ENCODE measurements around the gene COBLL1.
"Not testable (repeated sequence)": the region's sequence is repeated elsewhere in the genome, so short reads cannot be mapped to it uniquely, and the experiment has no call there.

Gene COBLL1, protein sequence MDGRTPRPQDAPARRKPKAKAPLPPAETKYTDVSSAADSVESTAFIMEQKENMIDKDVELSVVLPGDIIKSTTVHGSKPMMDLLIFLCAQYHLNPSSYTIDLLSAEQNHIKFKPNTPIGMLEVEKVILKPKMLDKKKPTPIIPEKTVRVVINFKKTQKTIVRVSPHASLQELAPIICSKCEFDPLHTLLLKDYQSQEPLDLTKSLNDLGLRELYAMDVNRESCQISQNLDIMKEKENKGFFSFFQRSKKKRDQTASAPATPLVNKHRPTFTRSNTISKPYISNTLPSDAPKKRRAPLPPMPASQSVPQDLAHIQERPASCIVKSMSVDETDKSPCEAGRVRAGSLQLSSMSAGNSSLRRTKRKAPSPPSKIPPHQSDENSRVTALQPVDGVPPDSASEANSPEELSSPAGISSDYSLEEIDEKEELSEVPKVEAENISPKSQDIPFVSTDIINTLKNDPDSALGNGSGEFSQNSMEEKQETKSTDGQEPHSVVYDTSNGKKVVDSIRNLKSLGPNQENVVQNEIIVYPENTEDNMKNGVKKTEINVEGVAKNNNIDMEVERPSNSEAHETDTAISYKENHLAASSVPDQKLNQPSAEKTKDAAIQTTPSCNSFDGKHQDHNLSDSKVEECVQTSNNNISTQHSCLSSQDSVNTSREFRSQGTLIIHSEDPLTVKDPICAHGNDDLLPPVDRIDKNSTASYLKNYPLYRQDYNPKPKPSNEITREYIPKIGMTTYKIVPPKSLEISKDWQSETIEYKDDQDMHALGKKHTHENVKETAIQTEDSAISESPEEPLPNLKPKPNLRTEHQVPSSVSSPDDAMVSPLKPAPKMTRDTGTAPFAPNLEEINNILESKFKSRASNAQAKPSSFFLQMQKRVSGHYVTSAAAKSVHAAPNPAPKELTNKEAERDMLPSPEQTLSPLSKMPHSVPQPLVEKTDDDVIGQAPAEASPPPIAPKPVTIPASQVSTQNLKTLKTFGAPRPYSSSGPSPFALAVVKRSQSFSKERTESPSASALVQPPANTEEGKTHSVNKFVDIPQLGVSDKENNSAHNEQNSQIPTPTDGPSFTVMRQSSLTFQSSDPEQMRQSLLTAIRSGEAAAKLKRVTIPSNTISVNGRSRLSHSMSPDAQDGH

DNA sequence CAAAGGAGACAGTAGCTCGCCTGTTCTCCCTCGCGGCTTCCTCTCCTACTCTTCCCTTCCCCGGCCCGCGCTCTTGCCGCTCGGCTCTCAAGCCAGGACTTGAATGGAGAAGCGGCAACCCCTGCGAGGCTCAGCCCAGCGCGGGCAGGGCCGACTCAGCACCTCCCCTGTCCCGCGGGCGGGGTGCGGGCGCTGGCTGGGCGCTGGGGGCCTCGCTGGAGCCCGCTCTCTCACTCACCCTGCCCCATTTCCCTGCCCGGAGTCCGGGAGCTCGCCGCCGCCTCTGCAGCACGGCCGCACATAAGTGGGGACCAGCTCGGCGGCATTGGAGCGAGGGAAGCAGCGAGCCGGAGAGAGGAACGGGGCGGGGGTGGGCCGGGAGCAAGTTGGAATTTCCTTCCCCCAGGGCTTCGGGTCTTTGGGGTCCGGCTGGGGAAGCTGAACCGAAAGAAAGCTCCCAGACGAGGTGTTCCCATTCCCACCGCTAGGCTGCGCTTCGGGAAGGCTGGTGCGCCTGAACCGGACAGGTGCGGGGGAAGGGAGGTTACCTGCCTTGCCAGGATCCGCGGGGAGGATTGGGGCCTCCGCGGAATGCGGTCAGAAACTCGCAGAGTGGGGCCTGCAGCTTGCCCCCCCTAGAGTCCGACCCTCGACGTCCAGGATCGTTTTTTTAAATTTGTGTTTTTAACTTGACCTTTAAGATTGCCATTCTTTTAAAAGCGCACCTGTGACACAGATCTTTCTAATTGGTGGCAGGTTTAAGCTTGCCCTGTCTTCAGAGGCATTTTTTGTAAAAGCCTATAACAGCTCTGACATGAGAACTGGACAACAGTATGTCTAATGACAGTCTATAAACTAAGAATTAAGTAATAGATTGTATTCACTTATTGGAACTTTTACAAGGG, at the start of gene COBLL1:
Gene COBLL1, minus strand, starts transcription at position 105 of the 905 bp plus-strand sequence. CDS start 627 bp downstream, outside the sequence.
- peak; percentile 91 for DNase-seq

DNA sequence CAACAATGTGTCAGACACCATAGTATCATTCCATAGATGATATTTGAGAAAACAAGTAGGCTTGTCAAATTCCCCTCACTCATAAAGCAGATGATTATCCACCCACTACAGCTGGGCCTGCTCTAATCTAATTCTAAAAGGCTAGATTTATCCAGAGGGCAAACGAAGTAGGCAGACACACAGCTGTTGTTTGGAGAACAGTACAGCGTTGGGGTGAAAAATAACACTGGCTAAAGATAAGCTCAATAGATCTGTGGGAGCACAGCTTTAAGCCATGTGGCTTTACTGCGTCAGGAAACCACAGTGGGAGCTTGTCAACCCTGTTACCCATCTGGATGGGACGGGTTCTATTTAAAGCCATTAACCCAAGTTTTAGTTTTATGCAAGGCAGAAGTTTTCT, 48.9 kb upstream of the COBLL1 start:
- peak; percentile 99 for DNase-seq

DNA sequence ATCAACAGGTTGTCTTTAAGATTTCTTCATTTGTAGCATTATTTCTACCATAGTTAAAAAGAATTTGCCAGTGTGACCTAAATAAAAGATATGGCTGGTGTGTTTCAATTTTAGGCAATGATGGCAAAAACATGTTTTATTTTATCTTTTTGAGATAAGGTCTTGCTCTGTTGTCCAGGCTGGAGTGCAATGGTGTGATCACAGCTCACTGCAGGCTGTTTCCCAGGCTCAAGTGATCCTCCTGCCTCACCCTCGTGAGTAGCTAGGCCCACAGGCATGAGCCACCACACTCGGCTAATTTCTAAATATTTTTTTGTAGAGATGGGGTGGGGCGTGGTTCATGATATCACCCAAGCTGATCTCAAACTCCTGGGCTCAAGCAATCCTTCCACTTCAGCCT, 47.0 kb upstream of the COBLL1 start:
- DNase-seq = no peak

DNA sequence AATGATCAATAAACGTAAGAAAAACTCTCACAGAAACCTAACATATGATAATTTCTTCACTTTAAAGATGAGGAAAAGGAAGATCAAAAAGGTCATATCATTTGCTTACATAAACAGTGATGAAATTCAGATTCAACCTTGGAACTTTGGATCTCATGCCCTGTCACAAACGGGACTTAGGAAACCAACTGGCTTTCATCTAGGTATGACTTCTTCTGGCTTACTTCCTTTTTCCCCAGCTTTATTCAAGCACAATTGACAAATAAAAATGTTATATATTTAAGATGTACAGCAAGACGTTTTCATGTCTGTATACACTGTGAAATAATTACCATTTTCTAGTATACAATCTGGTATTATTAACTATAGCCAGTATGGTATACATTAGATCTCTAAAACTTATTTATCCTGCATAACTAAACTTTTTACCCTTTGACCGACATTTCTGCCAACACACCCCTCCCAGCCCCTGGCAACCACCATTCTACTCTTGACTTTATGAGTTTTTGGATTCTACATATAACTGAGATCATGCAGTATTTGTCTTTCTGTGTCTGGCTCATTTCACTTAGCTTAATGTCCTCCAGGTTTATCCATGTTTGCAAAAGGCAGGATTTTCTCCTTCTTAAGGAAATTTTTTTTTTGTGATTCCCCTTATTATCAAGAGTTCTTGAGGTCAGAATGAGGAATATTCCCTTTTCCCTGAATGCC, 46.0 kb upstream of the COBLL1 start:
- DNase-seq = no peak

DNA sequence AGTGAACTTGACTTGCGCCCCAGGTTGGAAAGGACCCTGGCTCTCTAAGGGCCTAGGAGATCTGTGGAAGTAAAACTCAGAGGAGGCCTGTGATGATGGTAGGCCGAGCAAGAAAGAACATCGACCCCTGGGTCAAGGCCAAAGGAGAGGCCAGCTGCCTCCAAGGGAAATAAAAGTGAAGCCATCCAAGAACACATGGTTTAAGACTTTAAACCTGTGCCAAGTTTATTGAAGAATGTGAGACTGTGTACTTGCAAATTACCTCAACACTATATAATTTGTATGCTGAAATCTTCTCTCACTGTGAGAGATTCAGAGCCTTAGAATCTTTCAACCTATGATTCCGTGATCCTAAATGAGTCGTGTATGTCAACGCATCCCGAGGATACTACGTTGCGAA, 40.7 kb upstream of the COBLL1 start:
- no peak for DNase-seq

DNA sequence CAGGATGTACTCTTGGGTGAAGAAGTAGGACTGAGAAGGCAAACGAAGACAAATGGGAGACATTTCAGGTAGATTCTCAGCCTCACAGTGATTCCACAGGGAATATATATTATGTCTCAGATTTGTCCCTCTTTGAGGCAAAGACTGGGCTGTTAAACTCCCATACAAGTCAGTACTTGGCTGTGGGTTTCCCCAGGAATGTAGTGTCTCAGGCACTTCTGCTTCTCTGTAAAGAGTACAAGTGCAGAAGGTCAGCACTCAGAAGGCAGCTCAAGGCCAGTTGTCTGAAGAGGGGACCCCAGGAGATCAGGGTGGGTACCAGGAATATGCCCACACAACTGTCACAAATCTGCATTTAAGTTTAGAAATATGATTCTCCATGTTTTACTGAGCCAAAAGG, 39.9 kb upstream of the COBLL1 start:
- DNase-seq = no peak

DNA sequence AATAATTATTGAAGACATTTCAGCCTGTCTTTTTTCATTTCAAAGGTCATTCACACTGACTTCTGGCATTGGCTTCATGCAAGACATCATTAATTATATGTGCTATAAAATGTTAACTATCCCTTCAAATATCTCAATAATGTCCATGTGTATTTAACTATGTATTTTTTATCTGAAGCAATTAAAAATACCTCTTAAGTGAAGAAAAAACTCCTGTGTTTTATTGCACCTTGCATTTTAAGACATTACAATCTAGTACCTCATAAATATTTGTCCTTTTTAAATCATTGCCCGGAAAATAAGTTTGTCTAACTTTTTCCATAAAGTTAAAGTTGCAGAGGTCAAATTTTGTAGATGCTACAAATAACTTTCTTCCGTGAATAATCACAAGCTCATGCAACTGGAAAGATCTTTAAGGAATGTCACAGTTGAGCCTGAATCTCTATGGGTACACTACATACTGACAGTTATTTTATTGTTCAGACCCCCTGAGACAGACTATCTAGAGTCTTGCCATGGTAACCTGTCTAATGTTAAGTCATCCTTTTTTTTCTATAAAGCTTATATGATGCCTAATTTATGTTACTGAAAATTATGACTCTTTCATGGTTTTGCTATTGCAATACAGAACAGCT, 38.4 kb upstream of the COBLL1 start:
- DNase-seq = no peak

DNA sequence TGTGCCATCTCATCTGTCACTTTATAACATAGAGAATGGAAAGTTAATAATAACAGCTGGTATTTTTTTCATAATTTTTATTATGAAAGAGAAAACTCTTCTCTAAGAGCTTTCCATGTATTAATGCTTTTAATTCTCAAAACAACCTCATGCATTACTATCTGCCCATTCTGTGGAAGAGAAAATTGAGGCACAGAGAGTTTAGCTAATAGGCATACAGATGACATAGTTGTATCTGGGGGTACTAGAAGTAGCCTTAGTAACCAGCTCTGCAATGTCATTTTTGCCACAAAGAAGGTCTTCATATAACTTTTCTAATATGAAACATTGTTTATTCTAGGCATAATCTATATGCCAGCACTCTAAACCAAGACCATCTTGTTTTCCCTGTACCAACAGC, 36.3 kb upstream of the COBLL1 start:
- DNase-seq = no peak

DNA sequence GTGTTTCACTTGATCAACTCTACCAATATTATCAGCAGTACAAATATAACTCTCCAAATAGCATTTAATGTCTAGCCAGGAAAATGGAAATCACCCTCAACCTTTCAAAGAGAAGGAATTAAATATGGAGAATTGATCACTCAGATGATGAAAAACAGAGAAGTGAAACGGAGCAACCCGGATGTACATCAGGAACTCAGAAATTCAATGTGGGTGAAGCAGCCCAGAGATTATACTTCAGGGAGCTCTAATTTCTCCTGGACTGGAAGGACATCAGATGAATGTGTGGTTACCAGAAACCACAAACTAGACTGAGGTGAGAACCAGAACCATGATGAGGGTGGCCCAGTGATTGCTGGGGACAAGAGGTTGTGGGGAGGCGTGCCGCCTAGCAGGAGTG, 35.5 kb upstream of the COBLL1 start:
- no peak for DNase-seq

DNA sequence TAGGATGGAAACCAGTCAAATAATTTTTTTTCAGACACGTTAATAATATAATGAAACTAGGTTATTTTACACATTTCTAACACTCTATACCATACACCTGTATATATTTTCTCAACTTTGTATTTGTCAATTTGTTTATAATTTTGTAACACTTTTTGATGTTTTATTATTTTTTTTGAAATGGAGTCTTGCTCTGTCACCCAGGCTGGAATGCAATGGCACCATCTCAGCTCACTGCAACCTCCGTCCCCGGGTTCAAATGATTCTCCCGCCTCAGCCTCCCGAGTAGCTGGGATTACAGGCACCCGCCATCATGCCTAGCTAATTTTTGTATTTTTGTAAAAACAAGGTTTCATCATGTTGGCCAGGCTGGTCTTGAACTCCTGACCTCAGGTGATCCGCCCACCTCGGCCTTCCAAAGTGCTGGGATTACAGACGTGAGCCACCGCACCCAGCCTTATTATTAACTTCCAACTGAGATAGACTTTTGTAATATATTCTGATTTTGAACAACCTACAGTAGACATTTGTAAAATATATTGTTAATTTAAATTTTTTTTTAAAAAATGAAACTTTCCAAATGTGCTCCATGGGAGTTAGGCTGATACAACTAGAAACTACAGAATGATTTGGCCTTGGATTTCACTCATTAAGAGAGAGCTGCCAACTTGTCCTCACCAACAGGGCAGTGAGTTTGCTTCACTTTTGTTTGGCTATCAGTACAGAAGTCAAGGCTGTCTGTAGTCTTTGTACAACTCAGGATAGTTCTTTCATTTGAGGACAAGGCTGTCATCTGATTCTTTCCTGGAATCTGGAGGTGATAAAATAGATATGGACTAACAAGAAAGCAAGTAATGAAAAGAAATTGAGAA, 33.9 kb upstream of the COBLL1 start:
- no peak for DNase-seq

DNA sequence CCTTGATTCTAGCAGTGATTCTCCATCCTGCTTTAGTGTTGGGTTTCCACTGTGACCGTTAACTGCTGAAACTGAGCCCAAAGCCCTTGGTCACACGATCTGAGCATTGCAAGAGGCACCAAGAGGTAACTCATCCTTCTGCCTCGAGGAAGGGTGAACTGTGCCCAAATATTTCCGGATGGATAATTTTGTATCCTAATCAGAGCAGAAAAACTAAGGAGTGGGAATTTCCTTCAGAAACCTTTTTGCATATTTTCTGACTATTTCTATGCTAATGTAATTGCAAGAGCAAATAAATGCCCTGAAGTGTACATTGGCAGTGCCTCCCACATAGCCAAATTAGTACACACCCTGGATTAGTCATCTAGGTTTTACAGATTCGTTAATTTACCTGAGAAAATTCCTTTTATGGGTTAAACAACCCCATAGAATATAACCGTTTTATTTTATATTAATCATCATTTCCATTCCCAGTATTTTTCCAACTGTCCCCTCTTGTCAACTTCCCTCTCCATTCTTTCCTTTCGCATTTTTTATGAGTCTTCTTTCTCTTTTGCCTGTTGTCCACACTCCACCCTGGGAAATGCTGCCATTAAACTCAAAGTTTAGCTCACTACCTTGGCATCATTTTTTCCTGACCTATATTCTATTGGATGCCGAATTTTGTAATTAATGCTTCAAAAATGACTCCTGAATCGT, 31.7 kb upstream of the COBLL1 start:
- DNase-seq = no peak

DNA sequence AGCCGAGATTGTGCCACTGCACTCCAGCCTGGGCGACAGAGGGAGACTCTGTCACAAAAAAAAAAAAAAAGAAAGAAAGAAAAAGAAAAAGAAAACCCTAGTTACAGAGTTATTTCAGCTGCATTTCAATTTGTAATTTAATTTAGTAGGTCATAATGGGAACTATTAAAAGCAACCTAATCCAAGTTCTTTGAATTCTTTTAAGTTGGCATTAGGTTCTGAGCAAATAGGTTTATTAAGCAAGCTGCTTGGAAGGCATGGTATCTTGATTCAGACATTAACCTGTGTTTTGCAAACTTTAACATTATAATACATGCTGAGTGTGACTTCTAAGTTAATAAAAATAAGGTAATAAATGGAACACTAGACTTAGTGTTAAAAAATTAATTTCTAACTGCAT, 29.8 kb upstream of the COBLL1 start:
- no peak for DNase-seq

DNA sequence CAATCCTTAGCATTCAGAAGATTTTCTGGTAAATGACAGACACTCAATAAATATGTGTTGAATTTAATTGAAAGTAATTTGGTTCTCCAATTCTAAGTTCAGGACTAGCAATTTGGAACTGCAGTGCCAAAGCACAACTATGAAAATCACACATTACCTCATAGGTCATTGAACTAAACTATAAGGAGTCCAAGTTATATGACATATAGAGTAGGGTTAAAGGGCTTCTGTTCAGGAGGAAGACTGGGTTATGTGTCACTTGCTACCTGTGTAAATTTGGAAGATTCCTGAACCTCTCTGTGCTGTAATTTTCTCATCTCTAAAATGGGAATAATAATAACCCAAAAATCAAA, 27.8 kb upstream of the COBLL1 start:
- DNase-seq = no peak

DNA sequence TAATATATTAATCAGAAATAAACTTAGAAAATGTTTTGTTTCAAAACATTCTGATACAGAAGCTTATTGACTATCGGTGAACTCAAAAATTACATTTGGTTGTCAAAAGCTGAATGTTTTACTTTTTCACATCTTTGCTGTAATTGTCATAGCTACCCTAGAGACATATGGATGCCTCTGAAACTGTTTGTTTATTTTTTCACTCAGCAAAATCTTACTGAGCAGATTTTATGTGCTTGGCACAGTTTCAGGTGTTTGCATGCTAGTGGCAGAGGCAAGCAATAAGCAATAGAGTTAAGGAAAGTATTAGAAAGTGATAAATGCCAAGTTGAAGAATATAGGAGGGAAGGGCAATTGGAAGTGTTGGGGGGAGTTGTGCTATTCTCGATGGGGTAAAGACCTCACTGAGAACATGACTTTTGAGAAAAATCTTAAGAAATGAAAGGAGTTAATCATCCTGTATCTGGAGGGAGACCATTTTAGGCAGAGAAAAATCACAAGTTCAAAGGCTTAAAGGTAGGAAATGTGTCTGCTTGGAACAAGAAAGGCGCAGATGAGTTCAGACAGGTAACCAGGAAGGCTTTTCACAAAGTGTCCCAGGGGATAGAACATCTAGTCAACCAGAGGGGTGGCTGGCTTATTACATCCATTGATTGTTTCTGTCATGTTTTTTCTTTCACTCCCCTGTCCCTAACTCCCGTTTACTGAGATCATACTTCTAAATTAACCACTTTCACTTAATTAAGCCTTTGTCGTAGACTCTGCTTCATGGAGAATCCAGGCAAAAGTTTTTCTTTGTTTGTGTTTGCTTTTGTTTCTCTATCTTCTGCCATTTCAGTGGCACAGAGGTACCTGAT, 27.2 kb upstream of the COBLL1 start:
- DNase-seq = no peak

DNA sequence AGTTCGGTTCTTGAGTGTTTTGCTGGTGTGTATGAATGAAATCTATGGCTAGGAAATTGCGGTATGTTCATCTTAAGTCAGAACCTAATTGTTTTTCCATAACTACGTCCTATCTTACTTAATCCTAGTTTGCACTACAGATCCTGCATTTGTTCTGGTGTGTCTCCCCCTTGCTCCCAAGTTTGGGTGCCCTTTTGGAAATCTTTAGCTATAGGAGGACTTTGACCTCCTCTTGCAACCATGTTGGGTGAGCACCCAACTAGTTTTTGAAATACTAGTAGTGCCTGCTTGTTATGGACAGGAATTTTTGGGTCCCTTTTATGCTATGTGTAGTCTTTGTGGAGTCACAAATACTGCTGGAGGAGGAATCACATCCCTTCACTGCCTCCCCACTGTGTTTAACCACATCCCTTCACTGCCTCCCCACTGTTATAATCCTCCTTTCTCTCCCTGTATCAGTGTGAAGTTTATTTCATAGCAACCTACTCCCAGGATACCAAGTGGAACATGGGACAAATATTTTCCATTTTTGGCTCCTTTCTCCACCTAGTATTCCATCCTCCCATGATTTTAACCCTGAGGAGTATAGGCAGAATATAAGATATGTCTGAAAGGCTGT, 26.3 kb upstream of the COBLL1 start:
- DNase-seq = no peak

DNA sequence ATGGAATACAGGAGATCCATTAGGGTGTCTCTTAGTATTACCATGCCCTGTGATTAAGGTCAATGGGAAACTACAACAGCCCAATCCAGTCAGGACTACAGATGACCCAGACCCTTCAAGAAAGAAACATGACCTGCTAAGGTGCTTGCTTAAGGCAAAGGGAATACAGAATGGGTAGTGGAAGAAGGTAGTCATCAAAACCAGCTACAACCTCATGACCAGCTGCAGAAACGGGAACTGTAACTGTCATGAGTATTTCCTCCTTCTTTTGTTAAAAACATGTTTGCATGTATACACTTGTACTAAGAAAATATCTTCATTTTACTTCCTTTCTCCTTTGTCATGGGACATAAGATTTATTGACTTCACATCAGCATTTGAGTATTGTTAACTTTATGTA, 24.8 kb upstream of the COBLL1 start:
- not testable (repeated sequence) for DNase-seq

DNA sequence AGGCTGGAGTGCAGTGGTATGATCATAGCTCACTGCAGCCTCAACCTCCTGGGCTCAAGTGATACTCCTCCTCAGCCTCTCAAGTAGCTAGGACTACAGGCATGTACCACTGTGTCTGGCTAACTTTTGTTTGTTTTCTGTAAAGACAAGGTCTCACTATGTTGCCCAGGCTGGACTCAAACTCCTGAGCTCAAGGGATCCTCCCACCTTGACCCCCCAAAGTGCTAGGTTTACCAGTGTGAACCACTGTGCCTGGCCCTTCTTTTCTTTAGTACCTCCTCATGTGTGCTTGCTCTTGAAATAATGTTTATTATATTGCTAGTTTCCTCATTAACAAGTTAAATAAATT, 19.0 kb upstream of the COBLL1 start:
- no peak for DNase-seq

All from NCI-H82 (cell line).